Ectodermal cell (in vitro differentiated cells): Measurements from ENCODE around the gene IARS2.
"Not testable (repeated sequence)": the region's sequence is repeated elsewhere in the genome, so short reads cannot be mapped to it uniquely, and the experiment has no call there.

Source experiments
- H3K27ac ChIP-seq: 2 replicates; pipeline ENCODE4 v1.7.0; 2013; ENCODE audit warnings: mild to moderate bottlenecking, low read depth, low read length; ENCODE audit not compliant: insufficient read depth, poor library complexity, severe bottlenecking
- H3K27me3 ChIP-seq: 2 replicates; pipeline ENCODE4 v1.7.0; 2013; ENCODE audit warnings: mild to moderate bottlenecking, low read length; ENCODE audit not compliant: insufficient read depth, control insufficient read depth, poor library complexity, severe bottlenecking
- H3K36me3 ChIP-seq: one replicate; pipeline ENCODE4 v1.7.0; 2013; ENCODE audit warnings: low read length; ENCODE audit not compliant: control insufficient read depth, insufficient read depth
- H3K4me1 ChIP-seq: one replicate; pipeline ENCODE4 v1.7.0; 2013; ENCODE audit warnings: low read length; ENCODE audit not compliant: control insufficient read depth, insufficient read depth
- H3K4me3 ChIP-seq: 2 replicates; pipeline ENCODE4 v1.7.0; 2013; ENCODE audit warnings: low read depth, low read length, control low read depth; ENCODE audit not compliant: insufficient read depth
- H3K9me3 ChIP-seq: 2 replicates; pipeline ENCODE4 v1.7.0; 2013; ENCODE audit warnings: mild to moderate bottlenecking, low read length, moderate library complexity; ENCODE audit not compliant: control insufficient read depth
- WGBS, 2 experiments: methylation state at CpG; one replicate each; pipeline ENCODE4 v1.1.7; 2013; ENCODE audit warnings: missing lambda C conversion rate in 2 of 2; 5-methylcytosine and 5-hydroxymethylcytosine counted together

Gene IARS2

DNA sequence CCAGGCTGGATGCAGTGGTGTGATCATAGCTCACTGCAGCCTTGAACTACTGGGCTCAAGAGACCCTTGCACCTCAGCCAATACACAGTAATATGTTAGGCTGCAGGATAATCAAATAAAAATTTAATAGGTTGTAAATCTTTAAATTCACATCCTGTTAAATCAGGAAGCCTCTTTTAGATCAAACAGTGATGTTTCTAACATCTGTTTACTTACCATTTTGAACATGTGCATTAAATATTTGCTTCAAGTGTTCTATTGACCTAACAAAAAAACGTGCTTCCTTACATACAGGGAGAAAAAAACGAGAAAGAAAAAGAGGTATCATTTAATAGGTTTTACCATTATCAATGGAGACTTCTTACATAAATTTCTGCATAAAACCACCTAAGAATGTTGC, 70.6 kb downstream of the IARS2 start:
- Histone ChIP-seq H3K4me3 (no peak overlapping the region), H3K9me3 (no peaks in the 10 kb centered on the region), H3K27me3 (no peaks in the 10 kb centered on the region), H3K36me3 (peaks cover 9% of the 10 kb centered on the region), H3K4me1 (no peaks in the 10 kb centered on the region), H3K27ac (no peak overlapping the region)
- 86 to 100% methylated on average over 2 of the region's 2 CpGs for WGBS, 2 experiments

DNA sequence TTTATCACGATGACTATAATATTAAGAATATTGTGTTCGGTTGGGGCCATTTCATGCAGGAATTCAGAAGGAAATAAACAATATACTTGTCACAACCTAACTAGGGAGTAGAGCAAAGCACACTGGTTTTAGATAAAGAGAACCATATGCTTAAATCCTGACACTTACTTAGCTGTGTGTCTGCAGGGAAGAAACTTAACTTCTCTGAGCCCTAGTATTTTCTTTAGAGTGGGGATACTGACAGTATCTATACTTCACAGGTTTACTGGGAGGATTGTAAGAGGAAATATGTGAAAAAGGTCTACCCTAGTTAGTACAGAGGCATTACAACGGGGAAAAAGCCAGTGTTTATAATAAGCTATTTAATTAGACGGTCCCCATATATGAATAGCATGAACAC, 72.9 kb downstream of the IARS2 start:
- peaks cover 18% of the 10 kb centered on the region for H3K36me3 ChIP-seq

DNA sequence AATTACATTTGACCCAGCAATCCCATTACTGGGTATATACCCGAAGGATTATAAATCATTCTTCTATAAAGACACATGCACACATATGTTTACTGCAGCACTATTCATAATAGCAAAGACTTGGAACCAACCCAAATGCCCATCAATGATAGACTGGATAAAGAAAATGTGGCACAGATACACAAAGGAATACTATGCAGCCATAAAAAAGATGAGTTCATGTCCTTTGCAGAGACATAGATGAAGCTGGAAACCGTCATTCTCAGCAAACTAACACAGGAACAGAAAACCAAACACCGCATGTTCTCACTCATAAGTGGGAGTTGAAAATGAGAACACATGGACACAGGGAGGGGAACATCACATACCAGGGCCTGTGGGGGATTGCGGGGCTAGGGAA, 76.0 kb downstream of the IARS2 start:
- 95 to 96% methylated on average over 4 of the region's 4 CpGs for WGBS, 2 experiments
- not testable (repeated sequence) for H3K27ac ChIP-seq, H3K4me1 ChIP-seq, H3K4me3 ChIP-seq, H3K27me3 ChIP-seq, H3K9me3 ChIP-seq
- H3K36me3 ChIP-seq = peaks cover 19% of the 10 kb centered on the region

More for the DNA sequence above, 72.9 kb downstream of the IARS2 start:
- WGBS, 2 experiments = 92 to 98% methylated on average over 2 to 4 of the region's 4 CpGs
- Histone ChIP-seq H3K27me3 (no peaks in the 10 kb centered on the region), H3K4me3 (no peak overlapping the region), H3K9me3 (no peaks in the 10 kb centered on the region), H3K4me1 (no peaks in the 10 kb centered on the region), H3K27ac (no peak overlapping the region)

DNA sequence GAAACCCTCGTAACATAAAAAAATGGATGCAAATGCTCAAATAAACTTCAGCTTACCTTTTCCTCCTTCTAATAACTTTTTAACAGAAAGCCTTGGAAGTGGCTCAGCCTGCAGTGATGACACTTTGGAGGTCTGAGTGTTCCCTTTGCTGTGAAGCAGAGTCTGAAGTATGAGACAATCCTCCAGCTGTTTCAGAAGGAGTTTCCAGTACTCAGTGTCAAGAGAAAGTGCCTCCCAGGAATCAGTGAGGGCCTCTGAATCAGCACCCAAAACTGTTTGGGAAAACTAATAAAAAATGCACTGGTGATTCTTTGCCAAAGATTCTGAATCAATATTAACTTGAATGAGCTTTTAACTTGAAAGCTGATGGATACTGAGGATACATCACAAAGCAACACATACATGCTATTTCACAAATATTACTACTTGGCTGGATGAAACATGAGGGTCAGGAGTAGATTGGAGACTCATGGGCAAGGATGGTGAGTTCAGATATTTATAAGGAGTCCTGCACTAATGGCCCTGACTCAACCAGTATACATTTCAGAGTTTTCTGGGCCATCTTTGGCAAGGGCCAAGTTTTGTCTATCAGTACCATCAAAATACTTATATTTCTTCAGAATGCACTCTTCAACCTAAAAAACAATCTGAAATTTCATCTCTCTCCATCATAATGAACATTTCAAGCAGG, 77.0 kb downstream of the IARS2 start:
- 89 to 94% methylated on average over 1 of the region's 1 CpG for WGBS, 2 experiments
- H3K36me3 ChIP-seq = peaks cover 19% of the 10 kb centered on the region
- no peaks in the 10 kb centered on the region for H3K4me1 ChIP-seq
- H3K4me3 ChIP-seq = no peak overlapping the region
- H3K27ac ChIP-seq = no peak overlapping the region
- H3K27me3 ChIP-seq = no peaks in the 10 kb centered on the region
- H3K9me3 ChIP-seq = no peaks in the 10 kb centered on the region

DNA sequence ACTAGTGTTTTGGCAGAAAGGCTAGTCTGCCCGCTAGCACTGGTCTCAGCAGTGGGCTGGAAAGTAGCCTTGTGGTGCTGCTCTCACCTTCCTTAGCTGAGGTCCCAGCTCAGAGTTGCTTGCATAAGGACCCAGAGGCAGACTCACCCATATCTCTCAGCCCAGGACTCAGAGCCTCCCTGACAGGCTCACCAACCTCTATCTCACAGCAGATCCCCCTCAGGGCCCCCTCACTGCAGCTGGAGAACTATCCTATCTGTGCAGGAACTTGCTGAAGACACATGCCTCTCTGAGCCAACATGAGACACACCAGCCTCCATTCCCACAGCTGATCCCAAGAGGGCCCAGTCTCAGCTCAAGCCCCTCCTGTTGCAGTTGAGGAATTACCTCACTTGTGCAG, 82.6 kb downstream of the IARS2 start:
- Histone ChIP-seq H3K27ac (no peak overlapping the region), H3K36me3 (peaks cover 8% of the 10 kb centered on the region), H3K9me3 (no peaks in the 10 kb centered on the region), H3K27me3 (no peaks in the 10 kb centered on the region), H3K4me1 (no peaks in the 10 kb centered on the region), H3K4me3 (no peak overlapping the region)
- 96 to 97% methylated on average over 1 of the region's 1 CpG for WGBS, 2 experiments

DNA sequence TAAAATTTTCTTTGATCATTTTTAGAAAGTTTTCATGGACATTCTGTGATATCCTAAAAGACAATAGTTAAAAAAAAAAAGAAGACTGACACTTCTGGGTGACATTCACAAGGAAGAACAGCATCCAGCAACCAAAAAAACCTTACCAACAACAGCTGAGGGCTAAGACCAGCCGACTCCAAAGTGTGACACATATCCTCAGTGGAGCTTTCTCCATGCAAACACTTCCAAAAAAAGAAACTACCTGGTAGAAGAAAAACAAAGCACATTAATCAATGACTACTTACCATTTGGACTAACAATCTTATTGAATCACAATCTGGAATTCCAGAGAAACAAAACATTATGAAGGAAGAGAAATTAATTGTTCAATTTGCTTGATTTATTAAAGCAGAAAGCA, 88.2 kb downstream of the IARS2 start:
- WGBS, 2 experiments = 93% methylated on average over 1 of the region's 1 CpG
- Histone ChIP-seq H3K36me3 (peaks cover 5% of the 10 kb centered on the region), H3K4me1 (no peaks in the 10 kb centered on the region), H3K4me3 (no peak overlapping the region), H3K27me3 (no peaks in the 10 kb centered on the region), H3K9me3 (no peaks in the 10 kb centered on the region), H3K27ac (no peak overlapping the region)

DNA sequence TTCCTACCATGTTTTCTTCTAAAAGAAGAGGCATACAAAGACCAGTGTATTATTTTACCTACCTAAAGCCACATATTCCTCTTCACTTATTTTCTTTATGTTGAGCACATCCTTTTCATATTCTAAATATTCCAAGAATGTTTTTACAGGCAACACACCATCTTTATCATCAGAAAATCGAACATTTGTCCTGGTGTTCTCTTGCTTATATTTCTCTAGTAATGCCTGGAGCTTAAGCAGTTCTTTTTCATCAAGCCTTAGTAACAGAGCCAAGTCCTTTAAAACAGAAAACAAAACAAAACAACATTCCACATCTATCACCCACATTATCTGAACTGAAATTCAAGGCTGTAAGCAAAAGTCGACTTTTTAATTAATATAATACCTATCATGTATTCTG, 88.7 kb downstream of the IARS2 start:
- Histone ChIP-seq H3K27me3 (no peaks in the 10 kb centered on the region), H3K27ac (no peak overlapping the region), H3K36me3 (peaks cover 5% of the 10 kb centered on the region), H3K4me1 (no peaks in the 10 kb centered on the region), H3K4me3 (no peak overlapping the region), H3K9me3 (no peaks in the 10 kb centered on the region)
- 91 to 92% methylated on average over 1 to 2 of the region's 2 CpGs for WGBS, 2 experiments

DNA sequence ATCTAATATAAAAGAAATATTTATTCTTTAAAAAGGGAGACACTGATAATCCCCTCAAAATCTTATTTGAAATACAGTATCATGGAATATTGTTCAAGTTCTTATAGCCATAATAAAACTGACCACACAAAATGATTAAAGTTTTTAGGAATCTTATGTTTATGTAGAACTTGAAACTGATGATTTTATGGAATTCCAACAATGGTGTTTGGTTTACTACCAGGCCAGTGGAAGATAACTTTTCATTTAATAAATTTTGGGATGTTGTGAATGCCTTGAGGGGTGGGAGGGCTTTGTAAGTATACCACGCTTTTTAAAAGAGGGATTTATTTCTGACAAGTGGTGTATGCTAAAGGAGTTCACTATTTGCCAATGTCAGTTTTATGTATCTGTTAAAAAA, 90.6 kb downstream of the IARS2 start:
- H3K27ac ChIP-seq = no peak overlapping the region
- no peak overlapping the region for H3K4me3 ChIP-seq
- 93 to 97% methylated on average over 1 of the region's 1 CpG for WGBS, 2 experiments
- H3K4me1 ChIP-seq = no peaks in the 10 kb centered on the region
- H3K36me3 ChIP-seq = peaks cover 7% of the 10 kb centered on the region
- H3K9me3 ChIP-seq = no peaks in the 10 kb centered on the region
- no peaks in the 10 kb centered on the region for H3K27me3 ChIP-seq

DNA sequence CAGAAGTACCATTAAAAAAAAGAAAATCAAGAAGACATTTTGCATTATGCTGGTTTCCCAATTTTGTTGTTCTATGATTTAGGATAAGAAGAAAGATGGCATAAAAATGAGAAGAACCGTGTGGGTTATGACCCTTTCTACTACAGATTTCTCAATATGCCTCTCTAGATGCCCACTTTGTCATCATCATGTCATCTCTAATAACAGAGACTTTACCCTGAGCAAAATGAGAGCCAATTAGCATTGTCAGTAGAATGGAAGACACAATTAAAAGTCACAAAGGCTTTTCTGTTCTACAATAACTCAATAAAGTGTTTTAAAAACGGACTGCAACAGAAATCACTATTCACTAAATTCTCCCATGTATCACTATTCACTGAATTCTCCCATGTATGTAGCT, 92.8 kb downstream of the IARS2 start:
- no peaks in the 10 kb centered on the region for H3K4me1 ChIP-seq
- no peak overlapping the region for H3K4me3 ChIP-seq
- no peak overlapping the region for H3K27ac ChIP-seq
- no peaks in the 10 kb centered on the region for H3K9me3 ChIP-seq
- H3K36me3 ChIP-seq = peaks cover 8% of the 10 kb centered on the region
- H3K27me3 ChIP-seq = no peaks in the 10 kb centered on the region
- whole genome bisulfite sequencing, 2 experiments = 67 to 85% methylated on average over 1 to 2 of the region's 2 CpGs

DNA sequence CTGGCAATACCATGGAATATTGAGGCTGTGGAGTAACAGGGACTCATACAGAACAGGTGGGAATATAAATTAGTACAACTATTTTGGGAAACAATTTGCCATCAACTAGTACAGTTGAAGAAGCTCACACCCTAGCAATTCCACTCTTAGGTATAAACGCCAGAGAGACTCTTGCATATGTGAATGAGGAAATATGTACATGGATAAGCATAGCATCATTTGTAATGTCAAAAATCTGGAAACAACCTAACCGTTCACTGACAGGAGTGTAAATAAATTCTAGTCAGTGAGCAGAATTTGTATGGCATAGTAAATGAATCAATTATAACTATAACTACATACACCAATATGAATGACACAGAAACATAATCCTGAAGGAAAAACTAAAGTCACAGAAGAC, 94.6 kb downstream of the IARS2 start:
- H3K4me3 ChIP-seq = no peak overlapping the region
- H3K4me1 ChIP-seq = no peaks in the 10 kb centered on the region
- no peak overlapping the region for H3K27ac ChIP-seq
- 100% methylated on average over 2 of the region's 2 CpGs; no CpG with 5 or more reads in 1 of the 2 experiments for WGBS, 2 experiments
- no peaks in the 10 kb centered on the region for H3K9me3 ChIP-seq
- H3K36me3 ChIP-seq = peaks cover 23% of the 10 kb centered on the region
- no peaks in the 10 kb centered on the region for H3K27me3 ChIP-seq
